ENCODE measurements around the gene CENPQ.

Gene CENPQ

DNA sequence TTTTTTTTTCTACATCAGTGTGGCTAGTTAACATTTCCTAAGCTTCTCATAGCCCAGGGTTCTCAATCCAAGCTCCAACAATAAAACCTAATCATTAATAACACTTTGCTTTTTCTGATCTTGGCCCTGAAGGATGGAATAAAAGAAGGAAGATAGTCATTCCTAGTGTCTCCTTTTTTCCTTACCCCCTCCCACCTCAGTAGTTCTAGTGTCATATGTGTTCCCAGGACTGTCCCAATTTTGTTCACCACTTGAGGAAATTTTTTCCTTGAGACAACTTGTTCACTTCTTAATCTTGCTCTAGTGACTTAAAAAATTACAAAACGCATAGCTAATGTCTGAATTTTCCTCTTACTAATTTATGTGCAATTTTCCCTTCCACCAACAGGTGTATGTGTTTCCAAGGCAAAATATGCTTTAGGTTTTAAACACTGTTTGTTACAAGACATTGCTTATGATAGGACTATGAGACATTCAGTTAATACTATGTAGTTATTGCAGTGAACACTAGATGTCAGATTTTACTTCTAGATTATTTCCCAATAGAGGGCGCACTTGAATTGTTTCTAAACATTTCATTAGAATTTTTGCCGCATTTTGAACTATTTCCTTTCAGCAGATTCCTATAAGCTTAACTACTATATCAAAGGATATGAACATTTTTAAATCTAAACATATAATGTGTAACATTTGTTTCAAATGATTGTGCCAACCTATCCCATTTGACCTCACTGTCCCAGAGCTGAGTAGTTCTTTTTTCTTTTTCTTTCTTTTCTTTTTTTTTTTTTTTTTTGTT is 68.8 kb downstream of the CENPQ start:
- Histone ChIP-seq H3K9ac (no peak overlapping the region), H3K4me3 (ENCODE audit: low read depth, low read length) (no peak overlapping the region)

GRCh38 chr6:49535795-49536194 is 72.6 kb downstream of the CENPQ start:
- Histone ChIP-seq H3K27me3 (ENCODE audit: control insufficient read depth, insufficient read depth, low read length) (no peaks in the 10 kb centered on the region), H3K9me3 (ENCODE audit: control insufficient read depth, low read length) (no peaks in the 10 kb centered on the region), H3K4me3 (ENCODE audit: low read depth, low read length) (no peak overlapping the region), H3K79me2 (no peaks in the 10 kb centered on the region), H3K4me1 (no peaks in the 10 kb centered on the region), H3K4me2 (ENCODE audit: low read length) (no peak overlapping the region), H3K9ac (no peak overlapping the region), H3K27ac (no peak overlapping the region), H3K36me3 (ENCODE audit: control insufficient read depth, insufficient read depth, low read length) (no peaks in the 10 kb centered on the region), H2AFZ (no peak overlapping the region)
- no peak for TF ChIP-seq CTCF (IDR thresholded peaks at IDR 0.05)

More for the DNA sequence above, 68.8 kb downstream of the CENPQ start:
- Histone ChIP-seq H3K36me3 (ENCODE audit: control insufficient read depth, insufficient read depth, low read length) (no peaks in the 10 kb centered on the region), H3K27ac (no peak overlapping the region), H3K4me1 (no peaks in the 10 kb centered on the region), H3K27me3 (ENCODE audit: control insufficient read depth, insufficient read depth, low read length) (no peaks in the 10 kb centered on the region), H2AFZ (no peak overlapping the region), H3K4me2 (ENCODE audit: low read length) (peak overlapping the region; percentile 34), H3K9me3 (ENCODE audit: control insufficient read depth, low read length) (no peaks in the 10 kb centered on the region), H3K79me2 (no peaks in the 10 kb centered on the region)
- peak; percentile 67 for TF ChIP-seq CTCF (IDR thresholded peaks at IDR 0.05)

DNA sequence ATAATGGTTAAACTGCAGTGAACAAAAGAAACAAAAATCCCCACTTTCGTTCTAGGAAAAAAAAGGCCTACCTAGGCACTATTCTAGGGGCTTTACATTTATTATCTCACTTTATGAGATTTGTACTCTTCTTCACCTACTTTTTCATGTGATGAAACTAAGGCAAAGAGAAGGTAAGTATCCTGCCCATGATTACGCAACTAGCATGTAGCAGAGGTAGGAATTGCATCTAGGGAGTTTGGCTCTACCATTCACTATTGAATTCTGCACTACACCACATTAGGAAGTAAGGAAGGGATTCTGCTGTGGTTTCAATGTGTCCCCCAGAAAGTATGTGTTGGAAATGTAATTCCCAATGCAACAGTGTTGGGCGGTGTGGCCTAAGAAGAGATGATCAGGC is 75.9 kb downstream of the CENPQ start:
- Histone ChIP-seq H3K4me3 (ENCODE audit: low read depth, low read length) (no peak overlapping the region), H3K27me3 (ENCODE audit: control insufficient read depth, insufficient read depth, low read length) (no peaks in the 10 kb centered on the region), H2AFZ (no peak overlapping the region), H3K4me1 (no peaks in the 10 kb centered on the region), H3K36me3 (ENCODE audit: control insufficient read depth, insufficient read depth, low read length) (no peaks in the 10 kb centered on the region), H3K9ac (no peak overlapping the region), H3K4me2 (ENCODE audit: low read length) (no peak overlapping the region), H3K27ac (no peak overlapping the region), H3K79me2 (no peaks in the 10 kb centered on the region), H3K9me3 (ENCODE audit: control insufficient read depth, low read length) (no peaks in the 10 kb centered on the region)
- TF ChIP-seq CTCF (IDR thresholded peaks at IDR 0.05) = no peak

DNA sequence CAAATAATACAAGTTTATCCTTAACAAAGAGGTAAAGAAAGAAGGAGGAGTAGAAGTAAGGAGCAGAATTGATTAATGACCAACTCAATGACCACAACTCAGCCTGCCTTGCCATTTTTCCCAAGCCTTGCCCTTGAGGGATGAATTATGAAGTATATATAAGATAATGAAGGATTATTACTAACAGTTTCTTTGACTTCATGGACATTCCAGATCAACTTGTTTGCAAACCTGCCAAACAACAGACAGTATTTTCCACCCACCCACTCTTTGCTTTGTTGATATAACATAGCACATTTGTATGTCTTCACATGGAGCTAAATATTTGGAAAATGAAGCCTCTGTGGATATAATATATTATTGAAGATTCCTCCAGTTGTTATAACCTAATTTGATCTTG is 77.4 kb downstream of the CENPQ start:
- H2AFZ ChIP-seq = no peak overlapping the region
- no peaks in the 10 kb centered on the region for H3K4me1 ChIP-seq
- H3K9me3 ChIP-seq (ENCODE audit: control insufficient read depth, low read length) = no peaks in the 10 kb centered on the region
- H3K27me3 ChIP-seq (ENCODE audit: control insufficient read depth, insufficient read depth, low read length) = no peaks in the 10 kb centered on the region
- no peak overlapping the region for H3K4me2 ChIP-seq (ENCODE audit: low read length)
- H3K9ac ChIP-seq = no peak overlapping the region
- no peaks in the 10 kb centered on the region for H3K36me3 ChIP-seq (ENCODE audit: control insufficient read depth, insufficient read depth, low read length)
- H3K27ac ChIP-seq = no peak overlapping the region
- no peak for TF ChIP-seq CTCF (IDR thresholded peaks at IDR 0.05)
- H3K79me2 ChIP-seq = no peaks in the 10 kb centered on the region
- no peak overlapping the region for H3K4me3 ChIP-seq (ENCODE audit: low read depth, low read length)

DNA sequence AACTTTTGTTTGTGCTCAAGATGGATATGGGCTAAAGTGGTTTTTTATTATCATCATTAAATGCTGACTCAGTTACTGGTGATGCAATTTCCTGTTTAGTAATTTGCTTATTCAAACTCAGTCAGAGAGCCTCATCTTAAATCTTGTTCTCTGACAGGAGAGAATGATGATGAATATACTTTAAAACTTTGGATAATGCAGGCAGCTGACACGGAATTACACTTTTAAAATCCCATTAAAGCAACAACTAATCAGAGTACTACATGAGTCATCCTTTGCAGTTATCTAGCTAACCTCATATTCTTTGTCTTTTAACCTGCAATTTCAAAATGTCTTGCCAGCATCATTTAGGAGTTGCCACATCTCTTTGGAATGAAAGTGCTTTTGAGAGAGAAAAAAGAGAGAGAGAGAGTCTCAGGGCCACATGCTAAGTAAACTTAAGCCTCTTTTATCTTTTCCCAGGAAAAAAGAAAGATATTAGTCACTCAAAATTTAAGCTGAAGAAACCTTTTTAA is 78.1 kb downstream of the CENPQ start:
- H3K27ac ChIP-seq = no peak overlapping the region
- no peaks in the 10 kb centered on the region for H3K36me3 ChIP-seq (ENCODE audit: control insufficient read depth, insufficient read depth, low read length)
- H3K79me2 ChIP-seq = no peaks in the 10 kb centered on the region
- H3K9me3 ChIP-seq (ENCODE audit: control insufficient read depth, low read length) = no peaks in the 10 kb centered on the region
- H3K27me3 ChIP-seq (ENCODE audit: control insufficient read depth, insufficient read depth, low read length) = no peaks in the 10 kb centered on the region
- H3K4me2 ChIP-seq (ENCODE audit: low read length) = no peak overlapping the region
- no peak overlapping the region for H2AFZ ChIP-seq
- no peak for TF ChIP-seq CTCF (IDR thresholded peaks at IDR 0.05)
- H3K4me1 ChIP-seq = no peaks in the 10 kb centered on the region
- H3K9ac ChIP-seq = no peak overlapping the region
- no peak overlapping the region for H3K4me3 ChIP-seq (ENCODE audit: low read depth, low read length)

Measured in parathyroid adenoma (tissue), 2 donors.